Measurements from ENCODE around the gene ETS1. TPM values are rescaled to one million over a fixed set of nuclear protein-coding genes. Genes with fewer than 3 reads are reported as not detected.
A peak's percentile ranks its signal among the peaks of the same experiment; 100 is the strongest.

The ETS1 gene
- total RNA-seq, 1 donor, result 35.5 TPM

DNA sequence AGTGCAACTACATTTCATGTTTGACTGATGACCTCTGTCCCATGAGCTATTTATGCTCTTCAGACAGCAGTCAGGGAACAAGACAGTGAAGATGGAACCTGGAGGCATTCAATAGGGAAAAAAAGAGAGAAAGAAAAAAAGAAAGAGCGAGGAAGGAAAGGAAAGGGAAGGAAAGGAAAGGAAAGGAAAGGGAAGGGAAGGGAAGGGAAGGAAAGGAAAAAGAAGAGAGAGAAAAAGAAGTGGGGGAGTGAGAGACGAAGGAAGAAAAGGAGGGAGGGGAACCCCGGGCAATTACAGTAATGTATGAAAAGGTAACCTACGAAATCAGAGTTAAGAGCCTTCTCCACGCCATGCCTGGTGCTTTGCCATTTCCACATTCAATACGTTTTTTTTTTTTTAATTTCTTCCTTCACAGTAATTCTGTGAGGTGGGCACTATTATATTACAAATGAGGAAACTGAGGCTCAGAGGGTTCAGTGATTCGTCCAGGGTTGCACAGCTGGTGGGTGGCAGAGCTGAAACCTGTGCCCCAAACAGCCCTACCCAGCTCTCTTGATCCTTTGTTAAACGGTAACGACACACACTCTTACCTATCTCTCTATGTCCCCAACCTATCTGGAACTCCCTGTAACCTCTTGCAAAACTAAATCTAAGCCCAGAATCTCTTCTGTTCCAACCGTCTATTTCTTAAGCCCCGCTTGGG lies 39.3 kb downstream of the ETS1 start:
- DNase-seq (ENCODE audit: low read depth), result no peak
- TF ChIP-seq, protein P1, sequence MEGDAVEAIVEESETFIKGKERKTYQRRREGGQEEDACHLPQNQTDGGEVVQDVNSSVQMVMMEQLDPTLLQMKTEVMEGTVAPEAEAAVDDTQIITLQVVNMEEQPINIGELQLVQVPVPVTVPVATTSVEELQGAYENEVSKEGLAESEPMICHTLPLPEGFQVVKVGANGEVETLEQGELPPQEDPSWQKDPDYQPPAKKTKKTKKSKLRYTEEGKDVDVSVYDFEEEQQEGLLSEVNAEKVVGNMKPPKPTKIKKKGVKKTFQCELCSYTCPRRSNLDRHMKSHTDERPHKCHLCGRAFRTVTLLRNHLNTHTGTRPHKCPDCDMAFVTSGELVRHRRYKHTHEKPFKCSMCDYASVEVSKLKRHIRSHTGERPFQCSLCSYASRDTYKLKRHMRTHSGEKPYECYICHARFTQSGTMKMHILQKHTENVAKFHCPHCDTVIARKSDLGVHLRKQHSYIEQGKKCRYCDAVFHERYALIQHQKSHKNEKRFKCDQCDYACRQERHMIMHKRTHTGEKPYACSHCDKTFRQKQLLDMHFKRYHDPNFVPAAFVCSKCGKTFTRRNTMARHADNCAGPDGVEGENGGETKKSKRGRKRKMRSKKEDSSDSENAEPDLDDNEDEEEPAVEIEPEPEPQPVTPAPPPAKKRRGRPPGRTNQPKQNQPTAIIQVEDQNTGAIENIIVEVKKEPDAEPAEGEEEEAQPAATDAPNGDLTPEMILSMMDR (IDR thresholded peaks at IDR 0.05; ENCODE audit: insufficient read depth, low read length), result no peak
- peak overlapping the region; percentile 44 for H3K4me3 ChIP-seq (ENCODE audit: low read depth, low read length)

DNA sequence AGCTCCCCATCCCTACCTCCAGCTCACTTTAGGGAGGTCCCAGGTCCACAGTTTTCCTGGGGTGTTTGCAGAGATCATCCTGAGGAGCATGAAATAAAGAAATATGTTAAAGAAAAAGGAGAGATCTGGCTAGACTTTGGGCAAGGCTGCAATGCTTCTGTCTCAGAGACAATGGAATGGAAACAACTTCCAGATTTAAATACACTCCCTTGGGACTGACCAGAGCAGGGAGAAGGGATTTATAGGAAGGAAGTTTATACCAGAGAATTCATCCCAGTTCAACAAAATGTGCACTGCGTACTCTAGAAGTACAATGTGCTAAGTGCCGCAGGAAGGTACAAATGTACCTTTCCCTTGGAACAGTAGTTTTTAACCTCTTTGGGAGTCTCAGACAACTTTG lies 40.4 kb downstream of the ETS1 start:
- DNase-seq (ENCODE audit: low read depth), result peak; percentile 53
- no peak overlapping the region for H3K4me3 ChIP-seq (ENCODE audit: low read depth, low read length)
- TF ChIP-seq, protein P1 (IDR thresholded peaks at IDR 0.05; ENCODE audit: insufficient read depth, low read length), result no peak

DNA sequence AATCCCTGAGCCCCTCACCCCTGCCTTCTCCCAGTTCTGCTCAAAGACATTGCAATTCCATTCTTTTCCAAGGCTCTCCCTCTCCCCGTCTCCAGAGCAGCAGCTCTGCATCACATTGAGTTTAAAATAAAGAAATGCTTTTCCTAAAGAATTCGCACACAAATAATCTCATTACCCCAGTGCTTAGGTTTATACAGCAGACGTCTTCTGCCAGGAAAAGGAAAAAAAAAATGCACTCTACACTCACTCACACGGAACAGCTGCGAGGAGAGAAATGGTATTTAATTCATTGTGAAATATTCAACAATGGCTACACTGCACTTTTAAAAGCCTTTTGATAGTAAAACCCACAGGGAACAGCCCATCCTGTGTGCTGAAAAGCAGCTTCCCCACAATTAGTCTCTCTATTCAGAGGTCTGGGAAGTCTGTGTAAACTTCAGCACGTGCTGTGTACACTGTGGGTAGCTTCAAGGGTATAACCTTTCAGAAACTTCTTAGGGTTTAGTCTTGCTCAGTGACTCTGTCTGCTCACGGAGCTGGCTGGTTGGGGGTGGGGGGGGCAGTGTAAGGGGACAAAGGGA lies 42.8 kb downstream of the ETS1 start:
- H3K4me3 ChIP-seq (ENCODE audit: low read depth, low read length), result no peak overlapping the region
- TF ChIP-seq, protein P1 (IDR thresholded peaks at IDR 0.05; ENCODE audit: insufficient read depth, low read length), result no peak
- peak; percentile 74 for DNase-seq (ENCODE audit: low read depth)

DNA sequence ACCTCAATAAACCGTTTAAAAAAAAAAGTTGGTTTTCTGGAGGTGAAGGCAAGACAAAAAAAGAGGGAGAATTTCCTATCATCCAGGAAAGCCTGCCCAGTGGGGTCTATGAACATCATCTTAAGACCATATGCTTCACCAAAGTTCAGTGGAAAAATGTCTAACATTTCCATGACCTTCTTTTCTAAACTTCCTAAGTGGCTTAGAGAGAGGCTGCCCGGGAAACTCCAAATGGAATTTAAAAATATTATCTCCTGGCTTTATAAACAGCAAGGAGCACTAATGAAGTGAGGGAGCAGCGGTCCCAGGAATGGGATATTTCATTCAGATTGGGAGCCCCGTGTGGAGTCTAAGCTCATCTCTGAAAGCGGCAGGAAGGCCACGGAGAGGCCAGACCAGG lies 46.9 kb downstream of the ETS1 start:
- TF ChIP-seq, protein P1 (IDR thresholded peaks at IDR 0.05; ENCODE audit: insufficient read depth, low read length), result no peak
- DNase-seq (ENCODE audit: low read depth), result no peak
- H3K4me3 ChIP-seq (ENCODE audit: low read depth, low read length), result no peak overlapping the region

DNA sequence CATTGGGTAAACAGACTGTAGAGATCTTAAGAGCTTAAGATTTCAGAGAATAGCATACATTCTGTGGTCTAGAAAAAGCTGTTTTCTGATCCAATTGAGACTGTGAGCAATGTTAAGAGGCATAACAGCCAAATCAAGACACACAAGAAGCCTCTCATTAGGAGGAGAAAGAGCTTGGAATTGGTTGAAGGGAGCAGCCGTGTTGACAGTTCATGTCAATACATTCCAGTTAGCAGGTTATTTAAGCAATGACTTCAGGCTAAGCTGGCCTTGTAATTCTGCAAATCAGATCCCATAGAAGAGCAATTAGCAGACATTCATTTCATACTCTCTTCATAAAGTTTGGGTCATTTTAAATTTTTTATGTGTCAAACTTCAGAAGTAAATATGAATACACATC lies 50.9 kb downstream of the ETS1 start:
- TF ChIP-seq, protein P1 (IDR thresholded peaks at IDR 0.05; ENCODE audit: insufficient read depth, low read length), result no peak
- DNase-seq (ENCODE audit: low read depth), result no peak
- no peak overlapping the region for H3K4me3 ChIP-seq (ENCODE audit: low read depth, low read length)

DNA sequence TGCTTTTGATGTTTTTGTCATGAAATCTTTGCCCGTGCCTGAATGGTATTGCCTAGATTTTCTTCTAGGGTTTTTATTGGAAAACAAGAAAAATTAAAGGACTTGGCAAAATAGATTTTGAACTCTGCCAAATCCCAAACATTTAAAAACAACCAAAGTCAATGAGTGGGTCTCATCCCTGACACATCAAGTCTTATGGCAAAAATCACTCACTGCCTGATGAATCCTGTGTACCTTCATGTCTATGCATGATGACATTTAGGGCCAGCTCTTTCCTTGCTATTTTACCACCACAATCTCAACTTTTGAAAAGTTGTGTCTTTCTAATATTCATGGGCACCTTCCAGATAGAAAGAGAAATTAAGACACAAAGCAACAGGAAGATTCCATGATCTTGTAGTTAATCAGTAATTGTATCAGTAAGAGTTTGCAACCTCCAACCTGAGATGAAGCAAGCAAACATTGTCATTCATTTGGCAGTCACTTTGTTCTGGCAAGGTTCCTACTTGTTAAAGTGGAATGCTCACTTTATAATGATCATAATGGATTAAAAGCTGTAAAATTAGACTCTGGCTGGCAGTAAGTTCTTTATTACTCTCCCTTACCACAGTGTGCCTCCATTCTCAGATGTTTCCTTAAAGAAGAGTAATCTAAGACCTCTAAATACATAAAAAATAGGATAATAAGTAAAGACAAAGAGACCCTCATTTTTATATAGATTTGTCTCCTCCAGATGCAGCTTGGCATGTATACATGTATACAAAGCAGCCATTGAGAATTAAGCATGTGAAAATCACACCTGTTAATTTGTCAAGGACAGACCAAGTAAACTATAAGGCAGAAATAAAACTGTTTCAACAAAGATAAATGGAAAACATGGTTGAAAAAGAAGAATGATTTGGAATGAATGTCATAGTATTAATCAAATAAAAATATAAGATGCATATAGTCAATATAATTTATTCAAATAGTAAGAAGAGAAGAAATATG lies 51.6 kb downstream of the ETS1 start:
- DNase-seq (ENCODE audit: low read depth), result no peak
- H3K4me3 ChIP-seq (ENCODE audit: low read depth, low read length), result no peak overlapping the region
- TF ChIP-seq, protein P1 (IDR thresholded peaks at IDR 0.05; ENCODE audit: insufficient read depth, low read length), result no peak

Measured in fibroblast of the aortic adventitia (primary cell).